Liver (tissue), 9 donors: ENCODE results near the gene TEX2. TPM values are rescaled to one million over a fixed set of nuclear protein-coding genes. Genes with fewer than 3 reads are reported as not detected.
A peak's percentile ranks its signal among the peaks of the same experiment; 100 is the strongest.

Experiments used
- DNase-seq: peaks from one replicate; pipeline ENCODE4 v3.0.0-alpha.2; 2017; ENCODE audit warnings: low spot score
- H3K27ac ChIP-seq, 2 donors: one replicate each; pipeline ENCODE4 v1.7.0; 2013; ENCODE audit warnings: inconsistent platforms in 2 of 2, low read length in 2 of 2, control low read depth in 1 of 2, low read depth in 1 of 2, mild to moderate bottlenecking in 1 of 2
- H3K27me3 ChIP-seq, 4 donors: one replicate each; pipeline versions ENCODE4 v1.6.1 to v1.7.0; 2013; ENCODE audit warnings: low read length in 3 of 4, inconsistent platforms in 1 of 4, mild to moderate bottlenecking in 1 of 4, moderate library complexity in 1 of 4; ENCODE audit not compliant: control insufficient read depth in 4 of 4, insufficient read depth in 4 of 4
- H3K36me3 ChIP-seq, 4 donors: one replicate each; pipeline versions ENCODE4 v1.6.1 to v1.7.0; 2013; ENCODE audit warnings: low read length in 3 of 4, mild to moderate bottlenecking in 3 of 4, low read depth in 1 of 4, moderate library complexity in 1 of 4; ENCODE audit not compliant: control insufficient read depth in 4 of 4, insufficient read depth in 3 of 4
- H3K4me1 ChIP-seq, 4 donors: one replicate each; pipeline versions ENCODE4 v1.6.1 to v1.7.0; 2013; ENCODE audit warnings: low read length in 3 of 4, mild to moderate bottlenecking in 3 of 4, moderate library complexity in 1 of 4; ENCODE audit not compliant: control insufficient read depth in 4 of 4, insufficient read depth in 4 of 4
- H3K4me3 ChIP-seq, 3 donors: one replicate each; pipeline versions ENCODE4 v1.6.1 to v1.7.0; 2013; ENCODE audit warnings: low read length in 3 of 3, control low read depth in 1 of 3, low read depth in 1 of 3, mild to moderate bottlenecking in 1 of 3
- H3K9ac ChIP-seq, 2 donors: one replicate each; pipeline ENCODE4 v1.7.0; 2013; ENCODE audit warnings: low read length in 2 of 2, mild to moderate bottlenecking in 2 of 2, moderate library complexity in 2 of 2, control low read depth in 1 of 2, low read depth in 1 of 2
- H3K9me3 ChIP-seq, 4 donors: one replicate each; pipeline versions ENCODE4 v1.6.1 to v1.7.0; 2013; ENCODE audit warnings: low read length in 3 of 4; ENCODE audit not compliant: control insufficient read depth in 4 of 4
- EGR1 ChIP-seq, 2 donors: IDR thresholded peaks; 2 replicates each; pipeline ENCODE4 v1.6.1; 2016 to 2018; ENCODE audit warnings: antibody characterized with exemption in 2 of 2, low read depth in 2 of 2
- FOXA1 ChIP-seq: IDR thresholded peaks from 2 replicates; pipeline ENCODE4 v1.6.1; 2016; ENCODE audit warnings: antibody characterized with exemption
- FOXA2 ChIP-seq: IDR thresholded peaks from 2 replicates; pipeline ENCODE4 v1.6.1; 2016; ENCODE audit warnings: antibody characterized with exemption
- GABPA ChIP-seq, 2 donors: IDR thresholded peaks in 1 of 2; conservative IDR thresholded peaks in 1 of 2; 2 replicates each; pipeline ENCODE4 v1.6.1; 2016; ENCODE audit warnings: antibody characterized with exemption in 2 of 2, mild to moderate bottlenecking in 1 of 2, moderate library complexity in 1 of 2
- HNF4A ChIP-seq, 2 donors: conservative IDR thresholded peaks; 2 replicates each; pipeline ENCODE4 v1.6.1; 2016; ENCODE audit warnings: antibody characterized with exemption in 2 of 2, mild to moderate bottlenecking in 2 of 2
- HNF4G ChIP-seq: IDR thresholded peaks from 2 replicates; pipeline ENCODE4 v1.6.1; 2016; ENCODE audit warnings: antibody characterized with exemption
- JUND ChIP-seq, 2 donors: IDR thresholded peaks; 2 replicates each; pipeline ENCODE4 v1.6.1; 2016; ENCODE audit warnings: antibody characterized with exemption in 2 of 2
- NR2F2 ChIP-seq: IDR thresholded peaks from 2 replicates; pipeline ENCODE4 v1.6.1; 2016; ENCODE audit warnings: antibody characterized with exemption
- RAD21 ChIP-seq, 2 donors: IDR thresholded peaks; 2 replicates each; pipeline ENCODE4 v1.6.1; 2016; ENCODE audit warnings: antibody characterized with exemption in 2 of 2, mild to moderate bottlenecking in 2 of 2
- RXRA ChIP-seq, 2 donors: IDR thresholded peaks; 2 replicates each; pipeline ENCODE4 v1.6.1; 2017 to 2018; ENCODE audit warnings: antibody characterized with exemption in 2 of 2, mild to moderate bottlenecking in 1 of 2
- SP1 ChIP-seq: IDR thresholded peaks from 2 replicates; pipeline ENCODE4 v1.6.1; 2018; ENCODE audit warnings: antibody characterized with exemption, mild to moderate bottlenecking
- TAF1 ChIP-seq: conservative IDR thresholded peaks from 2 replicates; pipeline ENCODE4 v1.6.1; 2016; ENCODE audit warnings: antibody characterized with exemption, mild to moderate bottlenecking
- YY1 ChIP-seq: IDR thresholded peaks from 2 replicates; pipeline ENCODE4 v1.6.1; 2016; ENCODE audit warnings: antibody characterized with exemption, mild to moderate bottlenecking
- WGBS: extraction: QIAGEN DNeasy Blood & Tissue Kit; methylation state at CpG from one replicate; pipeline ENCODE4 v1.1.7; 2013; 5-methylcytosine and 5-hydroxymethylcytosine counted together
- polyA plus RNA-seq, 2 donors: library from polyadenylated mRNA; stranded (reverse) in 1 of 2; unstranded in 1 of 2; fragments of 200-250 nt in 1 of 2; fragments of >200 nt in 1 of 2; fragmentation: Nextera tagmentation in 1 of 2; extraction: Ambion mirVana in 1 of 2; gene quantifications; one replicate each; pipeline versions ENCODE4 v1.2.1 to v1.2.3, GENCODE V29; 2013 to 2015
- total RNA-seq, 2 donors: library from RNA; depleted of rRNA; stranded (reverse); fragments of >200 nt; gene quantifications; one replicate each; pipeline ENCODE4 v1.2.3, GENCODE V29; 2014
- TF ChIP-seq, protein P1 (sequence below): IDR thresholded peaks from 2 replicates; pipeline ENCODE4 v1.6.1; 2016; ENCODE audit warnings: antibody characterized with exemption, mild to moderate bottlenecking
- TF ChIP-seq, protein P2 (sequence below): fragments of 150-350 bp; IDR thresholded peaks from 2 replicates; pipeline ENCODE4 v1.5.1; 2017; ENCODE audit warnings: improper control_type of control experiment, low read depth, low read length; ENCODE audit not compliant: missing input control
- TF ChIP-seq, protein P3 (sequence below): IDR thresholded peaks from 2 replicates; pipeline ENCODE4 v1.6.1; 2016; ENCODE audit warnings: antibody characterized with exemption
- TF ChIP-seq, protein P4 (sequence below): IDR thresholded peaks from 2 replicates; pipeline ENCODE4 v1.6.1; 2016; ENCODE audit warnings: antibody characterized with exemption
- TF ChIP-seq, protein P5 (sequence below): IDR thresholded peaks from 2 replicates; pipeline ENCODE4 v1.6.1; 2016; ENCODE audit warnings: antibody characterized with exemption
- donor health status: healthy.
- donor health status: healthy.
- donor health status: healthy.
- donor health status: healthy.
- donor health status: healthy.

The TEX2 gene
- total and polyA plus RNA-seq, 4 donors: 15.9 to 39.8 (median 28.2) TPM

DNA sequence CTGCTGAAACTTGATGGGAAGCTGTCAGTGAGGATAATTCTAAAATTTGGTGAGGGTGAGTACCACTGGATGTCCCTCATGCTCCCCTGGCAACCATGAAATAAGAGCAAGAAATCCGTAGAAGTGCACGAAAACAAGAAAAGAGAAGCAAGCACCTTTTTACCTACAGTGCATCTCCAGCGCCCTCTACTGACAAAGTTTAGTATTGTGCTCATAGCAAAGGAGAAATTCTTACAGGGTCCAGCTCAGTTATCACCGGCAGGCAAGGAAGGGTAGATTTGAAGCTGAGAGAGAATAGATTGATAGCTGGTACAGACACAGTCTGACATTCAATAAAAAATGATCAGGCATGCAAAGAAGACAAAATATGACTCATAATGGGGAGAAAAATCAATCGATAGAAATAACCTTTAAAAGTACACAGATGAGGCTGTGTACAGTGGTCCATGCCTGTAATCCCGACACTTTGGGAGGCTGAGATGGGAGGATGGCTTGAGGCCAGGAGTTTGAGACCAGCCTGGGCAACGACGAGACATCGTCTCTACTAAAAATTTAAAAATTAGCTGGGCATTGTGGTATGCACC lies 28.3 kb upstream of the TEX2 start:
- Histone ChIP-seq H3K4me1 (no peaks in the 10 kb centered on the region), H3K9ac (no peak overlapping the region), H3K27me3 (no peaks in the 10 kb centered on the region), H3K4me3 (no peak overlapping the region), H3K27ac (no peak overlapping the region), H3K36me3 (no peaks in the 10 kb centered on the region), H3K9me3 (no peaks in the 10 kb centered on the region)
- TF ChIP-seq NR2F2: no peak
- TF ChIP-seq GABPA (IDR thresholded peaks at IDR 0.05 in 1 of 2, conservative IDR thresholded peaks at IDR 0.05 in 1 of 2): no peak
- no peak for TF ChIP-seq HNF4A (conservative IDR thresholded peaks at IDR 0.05)
- TF ChIP-seq JUND (IDR thresholded peaks at IDR 0.05): no peak
- no peak for TF ChIP-seq RXRA (IDR thresholded peaks at IDR 0.05)
- TF ChIP-seq SP1: no peak
- TF ChIP-seq, protein P1, sequence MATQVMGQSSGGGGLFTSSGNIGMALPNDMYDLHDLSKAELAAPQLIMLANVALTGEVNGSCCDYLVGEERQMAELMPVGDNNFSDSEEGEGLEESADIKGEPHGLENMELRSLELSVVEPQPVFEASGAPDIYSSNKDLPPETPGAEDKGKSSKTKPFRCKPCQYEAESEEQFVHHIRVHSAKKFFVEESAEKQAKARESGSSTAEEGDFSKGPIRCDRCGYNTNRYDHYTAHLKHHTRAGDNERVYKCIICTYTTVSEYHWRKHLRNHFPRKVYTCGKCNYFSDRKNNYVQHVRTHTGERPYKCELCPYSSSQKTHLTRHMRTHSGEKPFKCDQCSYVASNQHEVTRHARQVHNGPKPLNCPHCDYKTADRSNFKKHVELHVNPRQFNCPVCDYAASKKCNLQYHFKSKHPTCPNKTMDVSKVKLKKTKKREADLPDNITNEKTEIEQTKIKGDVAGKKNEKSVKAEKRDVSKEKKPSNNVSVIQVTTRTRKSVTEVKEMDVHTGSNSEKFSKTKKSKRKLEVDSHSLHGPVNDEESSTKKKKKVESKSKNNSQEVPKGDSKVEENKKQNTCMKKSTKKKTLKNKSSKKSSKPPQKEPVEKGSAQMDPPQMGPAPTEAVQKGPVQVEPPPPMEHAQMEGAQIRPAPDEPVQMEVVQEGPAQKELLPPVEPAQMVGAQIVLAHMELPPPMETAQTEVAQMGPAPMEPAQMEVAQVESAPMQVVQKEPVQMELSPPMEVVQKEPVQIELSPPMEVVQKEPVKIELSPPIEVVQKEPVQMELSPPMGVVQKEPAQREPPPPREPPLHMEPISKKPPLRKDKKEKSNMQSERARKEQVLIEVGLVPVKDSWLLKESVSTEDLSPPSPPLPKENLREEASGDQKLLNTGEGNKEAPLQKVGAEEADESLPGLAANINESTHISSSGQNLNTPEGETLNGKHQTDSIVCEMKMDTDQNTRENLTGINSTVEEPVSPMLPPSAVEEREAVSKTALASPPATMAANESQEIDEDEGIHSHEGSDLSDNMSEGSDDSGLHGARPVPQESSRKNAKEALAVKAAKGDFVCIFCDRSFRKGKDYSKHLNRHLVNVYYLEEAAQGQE: no peak
- TF ChIP-seq, protein P2, sequence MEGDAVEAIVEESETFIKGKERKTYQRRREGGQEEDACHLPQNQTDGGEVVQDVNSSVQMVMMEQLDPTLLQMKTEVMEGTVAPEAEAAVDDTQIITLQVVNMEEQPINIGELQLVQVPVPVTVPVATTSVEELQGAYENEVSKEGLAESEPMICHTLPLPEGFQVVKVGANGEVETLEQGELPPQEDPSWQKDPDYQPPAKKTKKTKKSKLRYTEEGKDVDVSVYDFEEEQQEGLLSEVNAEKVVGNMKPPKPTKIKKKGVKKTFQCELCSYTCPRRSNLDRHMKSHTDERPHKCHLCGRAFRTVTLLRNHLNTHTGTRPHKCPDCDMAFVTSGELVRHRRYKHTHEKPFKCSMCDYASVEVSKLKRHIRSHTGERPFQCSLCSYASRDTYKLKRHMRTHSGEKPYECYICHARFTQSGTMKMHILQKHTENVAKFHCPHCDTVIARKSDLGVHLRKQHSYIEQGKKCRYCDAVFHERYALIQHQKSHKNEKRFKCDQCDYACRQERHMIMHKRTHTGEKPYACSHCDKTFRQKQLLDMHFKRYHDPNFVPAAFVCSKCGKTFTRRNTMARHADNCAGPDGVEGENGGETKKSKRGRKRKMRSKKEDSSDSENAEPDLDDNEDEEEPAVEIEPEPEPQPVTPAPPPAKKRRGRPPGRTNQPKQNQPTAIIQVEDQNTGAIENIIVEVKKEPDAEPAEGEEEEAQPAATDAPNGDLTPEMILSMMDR: peak; percentile 14
- peak in 1 of 2 donors; percentile 57 for TF ChIP-seq RAD21 (IDR thresholded peaks at IDR 0.05)
- TF ChIP-seq, protein P3, sequence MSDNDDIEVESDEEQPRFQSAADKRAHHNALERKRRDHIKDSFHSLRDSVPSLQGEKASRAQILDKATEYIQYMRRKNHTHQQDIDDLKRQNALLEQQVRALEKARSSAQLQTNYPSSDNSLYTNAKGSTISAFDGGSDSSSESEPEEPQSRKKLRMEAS: no peak
- 77% methylated on average over 9 of the region's 9 CpGs for WGBS
- no peak for DNase-seq

DNA sequence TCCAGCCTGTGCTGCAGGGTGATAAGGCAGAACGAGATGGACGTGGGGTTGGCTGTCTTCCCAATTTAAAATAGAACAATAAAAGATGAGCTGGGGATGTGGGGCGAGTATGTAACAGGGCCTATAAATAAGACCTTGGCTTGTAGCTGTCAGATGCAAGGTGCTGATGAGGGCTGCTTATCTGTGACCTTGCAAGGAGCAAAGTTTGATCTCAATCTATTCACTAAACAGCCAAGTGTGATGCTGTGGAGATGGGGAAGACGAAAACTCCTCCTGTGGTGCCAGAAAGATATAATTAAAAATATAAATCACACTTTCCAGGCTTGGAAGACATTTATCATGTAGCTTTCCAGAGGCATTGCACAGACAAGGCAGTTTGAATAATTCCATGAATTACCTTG lies 26.7 kb upstream of the TEX2 start:
- Histone ChIP-seq H3K27ac (no peak overlapping the region), H3K36me3 (no peaks in the 10 kb centered on the region), H3K4me1 (no peaks in the 10 kb centered on the region), H3K4me3 (no peak overlapping the region), H3K9me3 (no peaks in the 10 kb centered on the region), H3K9ac (no peak overlapping the region), H3K27me3 (no peaks in the 10 kb centered on the region)
- DNase-seq: no peak
- 56% methylated on average over 4 of the region's 4 CpGs for WGBS
- no peak for TF ChIP-seq GABPA (IDR thresholded peaks at IDR 0.05 in 1 of 2, conservative IDR thresholded peaks at IDR 0.05 in 1 of 2)
- no peak for TF ChIP-seq TAF1
- no peak for TF ChIP-seq EGR1 (IDR thresholded peaks at IDR 0.05; ENCODE audit: low read depth in 2 of 2)
- TF ChIP-seq HNF4A (conservative IDR thresholded peaks at IDR 0.05): no peak
- TF ChIP-seq YY1: no peak
- TF ChIP-seq JUND (IDR thresholded peaks at IDR 0.05): no peak
- no peak for TF ChIP-seq NR2F2
- no peak for TF ChIP-seq FOXA1
- TF ChIP-seq FOXA2: no peak
- TF ChIP-seq RXRA (IDR thresholded peaks at IDR 0.05): no peak
- TF ChIP-seq, protein P4, sequence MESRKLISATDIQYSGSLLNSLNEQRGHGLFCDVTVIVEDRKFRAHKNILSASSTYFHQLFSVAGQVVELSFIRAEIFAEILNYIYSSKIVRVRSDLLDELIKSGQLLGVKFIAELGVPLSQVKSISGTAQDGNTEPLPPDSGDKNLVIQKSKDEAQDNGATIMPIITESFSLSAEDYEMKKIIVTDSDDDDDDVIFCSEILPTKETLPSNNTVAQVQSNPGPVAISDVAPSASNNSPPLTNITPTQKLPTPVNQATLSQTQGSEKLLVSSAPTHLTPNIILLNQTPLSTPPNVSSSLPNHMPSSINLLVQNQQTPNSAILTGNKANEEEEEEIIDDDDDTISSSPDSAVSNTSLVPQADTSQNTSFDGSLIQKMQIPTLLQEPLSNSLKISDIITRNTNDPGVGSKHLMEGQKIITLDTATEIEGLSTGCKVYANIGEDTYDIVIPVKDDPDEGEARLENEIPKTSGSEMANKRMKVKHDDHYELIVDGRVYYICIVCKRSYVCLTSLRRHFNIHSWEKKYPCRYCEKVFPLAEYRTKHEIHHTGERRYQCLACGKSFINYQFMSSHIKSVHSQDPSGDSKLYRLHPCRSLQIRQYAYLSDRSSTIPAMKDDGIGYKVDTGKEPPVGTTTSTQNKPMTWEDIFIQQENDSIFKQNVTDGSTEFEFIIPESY: no peak
- no peak for TF ChIP-seq SP1
- TF ChIP-seq, protein P1: no peak
- TF ChIP-seq, protein P5, sequence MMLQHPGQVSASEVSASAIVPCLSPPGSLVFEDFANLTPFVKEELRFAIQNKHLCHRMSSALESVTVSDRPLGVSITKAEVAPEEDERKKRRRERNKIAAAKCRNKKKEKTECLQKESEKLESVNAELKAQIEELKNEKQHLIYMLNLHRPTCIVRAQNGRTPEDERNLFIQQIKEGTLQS: no peak
- TF ChIP-seq HNF4G: no peak
- TF ChIP-seq, protein P2: no peak
